C4-2B (cell line): Measurements from ENCODE around the gene RPTOR.

Experiments
- ZFX ChIP-seq: fragments of 450-650 bp; IDR thresholded peaks from 2 replicates; pipeline ENCODE4 v1.6.1; 2017
- TF ChIP-seq, protein P1 (sequence below): fragments of 450-650 bp; conservative IDR thresholded peaks from 2 replicates; pipeline ENCODE4 v1.5.1; 2017; ENCODE audit warnings: mild to moderate bottlenecking

DNA sequence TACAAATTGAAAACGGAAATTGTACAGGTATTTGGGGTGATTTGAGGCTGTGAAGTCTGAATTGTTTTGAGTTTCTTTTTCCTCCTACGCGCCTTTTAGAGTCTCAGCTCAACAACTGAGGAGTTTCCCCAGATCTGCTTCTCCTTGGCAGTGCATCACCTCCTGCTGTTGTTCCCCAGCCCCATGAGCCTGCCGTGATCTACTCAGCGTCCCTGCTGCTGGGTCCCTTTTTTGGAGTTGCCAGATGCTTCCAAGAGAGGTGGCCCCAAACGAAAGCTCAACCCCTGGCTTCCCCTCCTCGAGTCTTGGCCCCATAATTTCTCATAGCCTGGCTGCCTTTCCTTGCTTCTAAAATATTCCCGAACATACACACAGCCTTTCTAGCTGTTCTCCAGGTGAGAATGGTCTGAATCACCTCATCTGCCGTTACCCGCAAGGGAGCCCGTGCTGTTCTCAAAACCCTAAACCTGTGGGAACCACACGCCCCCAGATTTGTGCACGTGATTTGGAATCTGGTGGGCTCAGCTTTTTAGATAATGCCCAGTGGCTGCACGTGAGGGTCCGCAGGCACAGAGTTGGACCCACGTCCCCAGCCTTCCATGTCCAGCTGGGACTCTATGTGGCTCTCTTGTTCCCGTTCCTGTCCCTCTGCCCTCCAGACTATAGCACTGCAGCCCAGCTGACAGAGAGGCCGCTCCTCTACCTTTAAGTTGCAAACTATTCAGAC lies 267.9 kb downstream of the RPTOR start:
- TF ChIP-seq, protein P1, sequence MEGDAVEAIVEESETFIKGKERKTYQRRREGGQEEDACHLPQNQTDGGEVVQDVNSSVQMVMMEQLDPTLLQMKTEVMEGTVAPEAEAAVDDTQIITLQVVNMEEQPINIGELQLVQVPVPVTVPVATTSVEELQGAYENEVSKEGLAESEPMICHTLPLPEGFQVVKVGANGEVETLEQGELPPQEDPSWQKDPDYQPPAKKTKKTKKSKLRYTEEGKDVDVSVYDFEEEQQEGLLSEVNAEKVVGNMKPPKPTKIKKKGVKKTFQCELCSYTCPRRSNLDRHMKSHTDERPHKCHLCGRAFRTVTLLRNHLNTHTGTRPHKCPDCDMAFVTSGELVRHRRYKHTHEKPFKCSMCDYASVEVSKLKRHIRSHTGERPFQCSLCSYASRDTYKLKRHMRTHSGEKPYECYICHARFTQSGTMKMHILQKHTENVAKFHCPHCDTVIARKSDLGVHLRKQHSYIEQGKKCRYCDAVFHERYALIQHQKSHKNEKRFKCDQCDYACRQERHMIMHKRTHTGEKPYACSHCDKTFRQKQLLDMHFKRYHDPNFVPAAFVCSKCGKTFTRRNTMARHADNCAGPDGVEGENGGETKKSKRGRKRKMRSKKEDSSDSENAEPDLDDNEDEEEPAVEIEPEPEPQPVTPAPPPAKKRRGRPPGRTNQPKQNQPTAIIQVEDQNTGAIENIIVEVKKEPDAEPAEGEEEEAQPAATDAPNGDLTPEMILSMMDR: no peak
- no peak for TF ChIP-seq ZFX
